Gastroesophageal sphincter (tissue), 4 donors: ENCODE measurements around the gene SHISA9. TPM values are rescaled to one million over a fixed set of nuclear protein-coding genes. Genes with fewer than 3 reads are reported as not detected.

Experiments
- ATAC-seq: fragments of 150-250 bp; one replicate; pipeline ENCODE4 v1.9.1; 2016; ENCODE audit warnings: mild to moderate bottlenecking, moderate library complexity
- H3K27ac ChIP-seq, 4 donors: fragments of 200-600 bp; sonication (generic) in 3 of 4; 1 replicate in 3 of 4; 2 replicates in 1 of 4; pipeline ENCODE4 v1.5.1; 2016 to 2019
- H3K27me3 ChIP-seq: fragments of 200-600 bp; sonication (generic); one replicate; pipeline ENCODE4 v1.5.1; 2019
- H3K36me3 ChIP-seq, 2 donors: fragments of 200-600 bp; sonication (generic); one replicate each; pipeline ENCODE4 v1.5.1; 2019; ENCODE audit warnings: control low read depth in 1 of 2
- H3K4me1 ChIP-seq, 3 donors: fragments of 200-600 bp; sonication (generic); 1 replicate in 2 of 3; 2 replicates in 1 of 3; pipeline ENCODE4 v1.5.1; 2016 to 2019; ENCODE audit warnings: control low read depth in 2 of 3
- H3K4me3 ChIP-seq, 2 donors: fragments of 200-600 bp; sonication (generic); one replicate each; pipeline ENCODE4 v1.5.1; 2019; ENCODE audit warnings: mild to moderate bottlenecking in 1 of 2, moderate library complexity in 1 of 2
- H3K9me3 ChIP-seq, 3 donors: fragments of 200-600 bp; sonication (generic); one replicate each; pipeline ENCODE4 v1.5.1; 2017 to 2019; ENCODE audit warnings: control low read depth in 2 of 3
- CTCF ChIP-seq, 4 experiments: fragments of 200-600 bp in 2 of 4; fragments of 450-650 bp in 2 of 4; sonication (generic) in 1 of 4; IDR thresholded peaks; one replicate each; pipeline ENCODE4 v1.5.1; 2017 to 2019; ENCODE audit warnings: antibody characterized with exemption in 4 of 4, mild to moderate bottlenecking in 2 of 4, moderate library complexity in 2 of 4
- EP300 ChIP-seq: sonication (generic); formaldehyde crosslinking; IDR thresholded peaks from one replicate; pipeline ENCODE4 v1.6.1; 2017; ENCODE audit warnings: antibody characterized with exemption, mild to moderate bottlenecking
- POLR2A ChIP-seq, 2 donors: fragments of 450-650 bp; IDR thresholded peaks; one replicate each; pipeline ENCODE4 v1.6.1; 2017; ENCODE audit warnings: antibody characterized with exemption in 2 of 2, mild to moderate bottlenecking in 2 of 2, moderate library complexity in 1 of 2
- POLR2AphosphoS5 ChIP-seq: sonication (generic); formaldehyde crosslinking; IDR thresholded peaks from one replicate; pipeline ENCODE4 v1.6.1; 2017; ENCODE audit warnings: antibody characterized with exemption
- WGBS, 2 donors: methylation state at CpG; one replicate each; pipeline ENCODE4 v1.1.5; 2018; ENCODE audit warnings: low coverage in 1 of 2; 5-methylcytosine and 5-hydroxymethylcytosine counted together
- total RNA-seq, 4 donors: library from RNA; depleted of rRNA; stranded (reverse); fragments of >200 nt; gene quantifications; one replicate each; pipeline ENCODE4 v1.1.0, GENCODE V29; 2016

SHISA9 gene
- total RNA-seq, 4 donors from 2014 or later, result 1.1 to 12.6 (median 4.9) TPM

- Histone ChIP-seq H3K36me3 (no peaks in the 10 kb centered on the region), H3K27ac (no peak overlapping the region), H3K27me3 (no peaks in the 10 kb centered on the region), H3K4me3 (no peak overlapping the region), H3K4me1 (no peaks in the 10 kb centered on the region), H3K9me3 (no peaks in the 10 kb centered on the region)
- no peak for TF ChIP-seq CTCF (IDR thresholded peaks at IDR 0.05)
- no peak for TF ChIP-seq POLR2A (IDR thresholded peaks at IDR 0.05)
- TF ChIP-seq EP300, result no peak
- no peak for TF ChIP-seq POLR2AphosphoS5
- WGBS, 2 donors, result 0% methylated on average over 1 of the region's 1 CpG; no CpG with 5 or more reads in 1 of the 2 donors
- no peak for ATAC-seq
Observed at GRCh38 chr16:13064821-13065220, 163.4 kb downstream of the SHISA9 start.

GRCh38 chr16:13067648-13068047, 166.2 kb downstream of the SHISA9 start:
- peaks cover 13% of the 10 kb centered on the region for H3K27me3 ChIP-seq
- TF ChIP-seq POLR2AphosphoS5 (no peak), CTCF (IDR thresholded peaks at IDR 0.05) (no peak), POLR2A (IDR thresholded peaks at IDR 0.05) (no peak), EP300 (no peak)
- WGBS, 2 donors, result 83 to 87% methylated on average over 3 to 5 of the region's 7 CpGs

GRCh38 chr16:13068912-13069583, 167.7 kb downstream of the SHISA9 start:
- Histone ChIP-seq H3K4me3 (no peak overlapping the region), H3K36me3 (no peaks in the 10 kb centered on the region), H3K4me1 (no peaks in the 10 kb centered on the region), H3K9me3 (no peaks in the 10 kb centered on the region), H3K27ac (no peak overlapping the region), H3K27me3 (peaks cover 18% of the 10 kb centered on the region)
- no peak for TF ChIP-seq POLR2AphosphoS5
- no peak for TF ChIP-seq CTCF (IDR thresholded peaks at IDR 0.05)
- no peak for TF ChIP-seq EP300
- no peak for TF ChIP-seq POLR2A (IDR thresholded peaks at IDR 0.05)
- no peak for ATAC-seq
- WGBS, 2 donors, result 92 to 96% methylated on average over 8 of the region's 8 CpGs

More at GRCh38 chr16:13067648-13068047, 166.2 kb downstream of the SHISA9 start:
- Histone ChIP-seq H3K9me3 (no peaks in the 10 kb centered on the region), H3K36me3 (no peaks in the 10 kb centered on the region), H3K4me1 (no peaks in the 10 kb centered on the region), H3K4me3 (no peak overlapping the region), H3K27ac (no peak overlapping the region)
- ATAC-seq, result no peak

GRCh38 chr16:13070268-13070667, 168.9 kb downstream of the SHISA9 start:
- no peak for TF ChIP-seq CTCF (IDR thresholded peaks at IDR 0.05)
- TF ChIP-seq EP300, result no peak
- no peak for TF ChIP-seq POLR2A (IDR thresholded peaks at IDR 0.05)
- TF ChIP-seq POLR2AphosphoS5, result no peak
- Histone ChIP-seq H3K27ac (no peak overlapping the region), H3K36me3 (no peaks in the 10 kb centered on the region), H3K4me1 (no peaks in the 10 kb centered on the region), H3K9me3 (no peaks in the 10 kb centered on the region), H3K4me3 (no peak overlapping the region), H3K27me3 (peaks cover 25% of the 10 kb centered on the region)
- no peak for ATAC-seq
- 6 to 7% methylated on average over 3 to 6 of the region's 9 CpGs for WGBS, 2 donors

- WGBS, 2 donors, result 67 to 68% methylated on average over 2 to 6 of the region's 6 CpGs
- H3K27me3 ChIP-seq, result peaks cover 37% of the 10 kb centered on the region
- no peak overlapping the region for H3K27ac ChIP-seq
- no peaks in the 10 kb centered on the region for H3K4me1 ChIP-seq
- ATAC-seq, result no peak
- no peak overlapping the region for H3K4me3 ChIP-seq
- TF ChIP-seq EP300 (no peak), CTCF (IDR thresholded peaks at IDR 0.05) (no peak), POLR2A (IDR thresholded peaks at IDR 0.05) (no peak), POLR2AphosphoS5 (no peak)
- no peaks in the 10 kb centered on the region for H3K9me3 ChIP-seq
- H3K36me3 ChIP-seq, result no peaks in the 10 kb centered on the region
Observed at GRCh38 chr16:13076878-13077277, 175.5 kb downstream of the SHISA9 start.
